ENCODE results near the gene NIPAL4.

The NIPAL4 gene

DNA sequence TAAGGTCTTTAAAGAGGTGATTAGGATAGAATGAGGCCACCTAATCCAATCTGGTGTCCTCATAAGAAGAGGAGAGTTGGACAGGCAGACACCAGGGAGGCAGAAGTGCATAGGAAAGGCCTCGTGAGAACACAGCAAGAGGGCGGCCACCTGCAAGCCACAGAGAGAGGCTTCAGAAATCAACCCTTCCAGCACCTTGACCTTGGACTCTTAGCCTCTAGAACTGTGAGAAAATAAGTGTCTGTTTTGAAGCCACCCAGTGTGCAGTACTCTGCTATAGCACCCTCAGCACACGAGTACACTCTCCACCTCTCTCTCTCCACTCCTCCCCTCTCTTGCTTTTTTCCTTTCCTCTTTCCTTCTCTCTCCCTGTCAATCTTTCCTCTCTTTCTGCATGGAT is 26.8 kb downstream of the NIPAL4 start:
- Histone ChIP-seq H3K4me3 (ENCODE audit: low read depth, low read length) (no peak overlapping the region), H3K9me3 (no peaks in the 10 kb centered on the region), H3K36me3 (no peaks in the 10 kb centered on the region), H3K4me1 (no peaks in the 10 kb centered on the region), H3K27me3 (no peaks in the 10 kb centered on the region)
- DNase-seq: no peak
- TF ChIP-seq, protein P1, sequence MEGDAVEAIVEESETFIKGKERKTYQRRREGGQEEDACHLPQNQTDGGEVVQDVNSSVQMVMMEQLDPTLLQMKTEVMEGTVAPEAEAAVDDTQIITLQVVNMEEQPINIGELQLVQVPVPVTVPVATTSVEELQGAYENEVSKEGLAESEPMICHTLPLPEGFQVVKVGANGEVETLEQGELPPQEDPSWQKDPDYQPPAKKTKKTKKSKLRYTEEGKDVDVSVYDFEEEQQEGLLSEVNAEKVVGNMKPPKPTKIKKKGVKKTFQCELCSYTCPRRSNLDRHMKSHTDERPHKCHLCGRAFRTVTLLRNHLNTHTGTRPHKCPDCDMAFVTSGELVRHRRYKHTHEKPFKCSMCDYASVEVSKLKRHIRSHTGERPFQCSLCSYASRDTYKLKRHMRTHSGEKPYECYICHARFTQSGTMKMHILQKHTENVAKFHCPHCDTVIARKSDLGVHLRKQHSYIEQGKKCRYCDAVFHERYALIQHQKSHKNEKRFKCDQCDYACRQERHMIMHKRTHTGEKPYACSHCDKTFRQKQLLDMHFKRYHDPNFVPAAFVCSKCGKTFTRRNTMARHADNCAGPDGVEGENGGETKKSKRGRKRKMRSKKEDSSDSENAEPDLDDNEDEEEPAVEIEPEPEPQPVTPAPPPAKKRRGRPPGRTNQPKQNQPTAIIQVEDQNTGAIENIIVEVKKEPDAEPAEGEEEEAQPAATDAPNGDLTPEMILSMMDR (IDR thresholded peaks at IDR 0.05; ENCODE audit: low read depth, low read length): no peak

DNA sequence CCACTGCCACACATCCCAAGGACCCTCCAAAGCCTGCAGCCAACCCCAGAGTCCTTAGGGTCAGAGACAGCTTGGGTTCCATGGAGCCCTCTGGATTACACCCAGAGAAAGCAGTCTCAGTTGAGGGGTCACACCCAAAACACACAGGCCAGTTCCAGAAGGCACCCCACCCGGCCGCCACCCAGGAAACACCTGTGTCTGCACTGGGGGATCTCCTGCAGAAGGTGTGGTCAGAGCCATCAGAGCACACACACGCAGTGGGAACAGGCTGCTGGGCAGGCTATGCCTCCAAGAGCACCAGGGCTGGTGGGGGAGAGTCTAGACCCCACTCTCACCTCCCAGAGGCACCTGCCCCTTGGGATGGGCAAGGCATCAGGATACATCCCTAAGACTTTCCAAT is 27.3 kb downstream of the NIPAL4 start:
- no peaks in the 10 kb centered on the region for H3K9me3 ChIP-seq
- TF ChIP-seq, protein P1 (IDR thresholded peaks at IDR 0.05; ENCODE audit: low read depth, low read length): no peak
- no peak overlapping the region for H3K4me3 ChIP-seq (ENCODE audit: low read depth, low read length)
- H3K27me3 ChIP-seq: no peaks in the 10 kb centered on the region
- no peaks in the 10 kb centered on the region for H3K36me3 ChIP-seq
- H3K4me1 ChIP-seq: no peaks in the 10 kb centered on the region
- DNase-seq: no peak

GRCh38 chr5:157491471-157491995 is 31.5 kb downstream of the NIPAL4 start:
- H3K4me3 ChIP-seq (ENCODE audit: low read depth, low read length): no peak overlapping the region

DNA sequence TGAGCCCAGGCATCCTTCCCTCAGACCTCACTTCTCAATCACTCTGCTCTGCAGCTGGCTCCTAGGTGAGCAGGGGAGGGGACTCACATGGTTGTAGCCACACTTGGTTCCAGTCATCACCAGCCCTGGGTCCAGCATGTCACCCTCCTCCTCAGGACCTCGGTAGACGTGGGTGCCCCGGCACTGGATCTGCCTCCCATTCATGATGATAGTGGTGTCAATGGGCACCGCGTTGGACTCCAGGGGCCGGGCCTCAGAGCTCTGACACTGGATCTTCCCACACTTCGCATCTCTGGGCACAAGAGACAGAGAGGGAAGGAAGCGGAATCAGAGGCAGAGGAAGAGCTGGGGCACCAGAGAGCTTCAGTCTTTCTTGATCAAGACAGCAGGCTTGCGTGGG is 32.9 kb downstream of the NIPAL4 start:
- H3K36me3 ChIP-seq: no peaks in the 10 kb centered on the region

More at GRCh38 chr5:157491471-157491995, 31.5 kb downstream of the NIPAL4 start:
- no peaks in the 10 kb centered on the region for H3K4me1 ChIP-seq
- DNase-seq: no peak
- H3K27me3 ChIP-seq: no peaks in the 10 kb centered on the region
- no peaks in the 10 kb centered on the region for H3K36me3 ChIP-seq
- TF ChIP-seq, protein P1 (IDR thresholded peaks at IDR 0.05; ENCODE audit: low read depth, low read length): no peak
- H3K9me3 ChIP-seq: no peaks in the 10 kb centered on the region

GRCh38 chr5:157494178-157494832 is 34.3 kb downstream of the NIPAL4 start:
- H3K9me3 ChIP-seq: no peaks in the 10 kb centered on the region
- H3K4me3 ChIP-seq (ENCODE audit: low read depth, low read length): no peak overlapping the region
- no peaks in the 10 kb centered on the region for H3K27me3 ChIP-seq
- H3K4me1 ChIP-seq: peaks cover 2% of the 10 kb centered on the region; the same call in 1 of the 2 replicates
- TF ChIP-seq, protein P1 (IDR thresholded peaks at IDR 0.05; ENCODE audit: low read depth, low read length): no peak
- no peaks in the 10 kb centered on the region for H3K36me3 ChIP-seq
- no peak for DNase-seq

More for the DNA sequence above, 32.9 kb downstream of the NIPAL4 start:
- DNase-seq: no peak
- Histone ChIP-seq H3K4me3 (ENCODE audit: low read depth, low read length) (no peak overlapping the region), H3K9me3 (no peaks in the 10 kb centered on the region), H3K4me1 (peaks cover 2% of the 10 kb centered on the region; the same call in 1 of the 2 replicates), H3K27me3 (no peaks in the 10 kb centered on the region)
- TF ChIP-seq, protein P1 (IDR thresholded peaks at IDR 0.05; ENCODE audit: low read depth, low read length): no peak

DNA sequence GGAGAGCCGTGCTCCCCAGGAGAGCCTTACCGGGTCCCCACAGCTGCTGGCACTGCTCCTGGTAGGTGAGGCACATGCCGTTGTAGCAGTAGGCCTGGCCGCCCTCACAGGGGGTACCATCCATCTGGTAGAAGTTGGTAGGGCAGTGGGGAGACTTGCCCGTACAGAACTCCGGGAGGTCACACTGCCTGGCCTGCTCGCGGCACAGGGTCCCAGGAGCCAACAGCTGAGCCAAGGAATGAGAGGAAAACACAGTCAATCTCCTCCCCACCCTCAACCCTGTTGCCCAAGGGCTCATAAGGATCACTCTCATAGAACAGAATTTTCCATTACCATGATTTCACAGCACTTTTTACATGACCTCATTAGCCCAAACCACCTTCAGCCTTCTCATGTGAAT is 36.9 kb downstream of the NIPAL4 start:
- TF ChIP-seq, protein P1 (IDR thresholded peaks at IDR 0.05; ENCODE audit: low read depth, low read length): no peak
- no peaks in the 10 kb centered on the region for H3K9me3 ChIP-seq
- H3K27me3 ChIP-seq: no peaks in the 10 kb centered on the region
- H3K4me3 ChIP-seq (ENCODE audit: low read depth, low read length): no peak overlapping the region
- DNase-seq: no peak
- H3K4me1 ChIP-seq: peaks cover 2% of the 10 kb centered on the region; the same call in 1 of the 2 replicates
- H3K36me3 ChIP-seq: no peaks in the 10 kb centered on the region
